Gastrocnemius medialis (tissue), 4 donors: ENCODE measurements around the gene SETD4. TPM values are rescaled to one million over a fixed set of nuclear protein-coding genes. Genes with fewer than 3 reads are reported as not detected.
A peak's percentile ranks its signal among the peaks of the same experiment; 100 is the strongest.

Source experiments
- ATAC-seq, 2 donors: fragments of 150-250 bp; one replicate each; pipeline ENCODE4 v1.9.1; 2016
- DNase-seq, 2 donors: peaks; one replicate each; pipeline ENCODE4 v3.0.0-alpha.2; 2019
- H3K27ac ChIP-seq, 4 donors: fragments of 200-600 bp; sonication (generic); 1 replicate in 1 of 4; 2 replicates in 3 of 4; pipeline ENCODE4 v1.5.1; 2016 to 2018; ENCODE audit warnings: mild to moderate bottlenecking in 2 of 4, moderate library complexity in 1 of 4
- H3K27me3 ChIP-seq, 3 donors: fragments of 200-600 bp; sonication (generic) in 2 of 3; 1 replicate in 1 of 3; 2 replicates in 2 of 3; pipeline versions ENCODE4 v1.5.1 to v1.6.0; 2016 to 2019; ENCODE audit warnings: mild to moderate bottlenecking in 1 of 3, moderate library complexity in 1 of 3
- H3K36me3 ChIP-seq, 2 donors: fragments of 200-600 bp; sonication (generic) in 1 of 2; one replicate each; pipeline ENCODE4 v1.5.1; 2017 to 2018
- H3K4me1 ChIP-seq, 2 donors: fragments of 200-600 bp; sonication (generic) in 1 of 2; one replicate each; pipeline ENCODE4 v1.5.1; 2016 to 2017; ENCODE audit warnings: mild to moderate bottlenecking in 2 of 2
- H3K4me3 ChIP-seq, 4 donors: fragments of 200-600 bp; sonication (generic) in 3 of 4; 1 replicate in 1 of 4; 2 replicates in 3 of 4; pipeline ENCODE4 v1.5.1; 2016 to 2019; ENCODE audit warnings: mild to moderate bottlenecking in 2 of 4
- H3K9me3 ChIP-seq, 3 donors: fragments of 200-600 bp; sonication (generic) in 2 of 3; 1 replicate in 1 of 3; 2 replicates in 2 of 3; pipeline ENCODE4 v1.5.1; 2016 to 2019
- POLR2A ChIP-seq, 2 donors: fragments of 450-650 bp; IDR thresholded peaks; one replicate each; pipeline ENCODE4 v1.6.1; 2017; ENCODE audit warnings: antibody characterized with exemption in 2 of 2, mild to moderate bottlenecking in 2 of 2, moderate library complexity in 2 of 2
- in situ Hi-C, 4 donors: fragments of 200-750 bp; cut with MboI; loops; one replicate each; pipeline versions ENCODE4 v1.15.0 to v1.8.0; 2017; ENCODE audit warnings: low sequenced_read_pairs in 4 of 4
- intact Hi-C: fragments of 100-400 bp; cut with DNase I; formaldehyde crosslinking; loops from one replicate; pipeline ENCODE4 v1.15.1; 2023; ENCODE audit warnings: low total_unique reads
- total RNA-seq, 4 donors: library from RNA; depleted of rRNA; stranded (reverse); fragments of >200 nt; gene quantifications; one replicate each; pipeline versions ENCODE4 v1.1.0 to v1.2.3, GENCODE V29; 2016
- TF ChIP-seq, protein P1 (sequence below), 5 experiments: fragments of 450-650 bp in 3 of 5; fragments of 200-600 bp in 2 of 5; sonication (generic) in 2 of 5; IDR thresholded peaks in 4 of 5; conservative IDR thresholded peaks in 1 of 5; 1 replicate in 4 of 5; 2 replicates in 1 of 5; pipeline ENCODE4 v1.5.1; 2016 to 2019; ENCODE audit warnings: antibody characterized with exemption in 5 of 5, mild to moderate bottlenecking in 3 of 5, moderate library complexity in 3 of 5

Gene SETD4
- total RNA-seq, 4 donors from 2014 or later, result 5.9 to 21.7 (median 16.7) TPM

- TF ChIP-seq, protein P1, sequence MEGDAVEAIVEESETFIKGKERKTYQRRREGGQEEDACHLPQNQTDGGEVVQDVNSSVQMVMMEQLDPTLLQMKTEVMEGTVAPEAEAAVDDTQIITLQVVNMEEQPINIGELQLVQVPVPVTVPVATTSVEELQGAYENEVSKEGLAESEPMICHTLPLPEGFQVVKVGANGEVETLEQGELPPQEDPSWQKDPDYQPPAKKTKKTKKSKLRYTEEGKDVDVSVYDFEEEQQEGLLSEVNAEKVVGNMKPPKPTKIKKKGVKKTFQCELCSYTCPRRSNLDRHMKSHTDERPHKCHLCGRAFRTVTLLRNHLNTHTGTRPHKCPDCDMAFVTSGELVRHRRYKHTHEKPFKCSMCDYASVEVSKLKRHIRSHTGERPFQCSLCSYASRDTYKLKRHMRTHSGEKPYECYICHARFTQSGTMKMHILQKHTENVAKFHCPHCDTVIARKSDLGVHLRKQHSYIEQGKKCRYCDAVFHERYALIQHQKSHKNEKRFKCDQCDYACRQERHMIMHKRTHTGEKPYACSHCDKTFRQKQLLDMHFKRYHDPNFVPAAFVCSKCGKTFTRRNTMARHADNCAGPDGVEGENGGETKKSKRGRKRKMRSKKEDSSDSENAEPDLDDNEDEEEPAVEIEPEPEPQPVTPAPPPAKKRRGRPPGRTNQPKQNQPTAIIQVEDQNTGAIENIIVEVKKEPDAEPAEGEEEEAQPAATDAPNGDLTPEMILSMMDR (IDR thresholded peaks at IDR 0.05 in 4 of 5, conservative IDR thresholded peaks at IDR 0.05 in 1 of 5), result no peak
- no peak for TF ChIP-seq POLR2A (IDR thresholded peaks at IDR 0.05)
These were observed 19.3 kb upstream of the SETD4 start for GRCh38 chr21:36079671-36080070.

GRCh38 chr21:36079010-36079649, 18.8 kb upstream of the SETD4 start:
- TF ChIP-seq POLR2A (IDR thresholded peaks at IDR 0.05), result no peak
- TF ChIP-seq, protein P1 (IDR thresholded peaks at IDR 0.05 in 4 of 5, conservative IDR thresholded peaks at IDR 0.05 in 1 of 5), result no peak
- Histone ChIP-seq H3K9me3 (no peaks in the 10 kb centered on the region), H3K27ac (peak overlapping the region in 1 of 4 donors; percentile 57), H3K36me3 (no peaks in the 10 kb centered on the region), H3K4me1 (no peaks in the 10 kb centered on the region), H3K27me3 (no peaks in the 10 kb centered on the region), H3K4me3 (no peak overlapping the region)
- DNase-seq (peak in 1 of 2 donors; percentile 55), ATAC-seq (peak; percentile 36 to 83)
- in situ Hi-C loops, result no loop called here
- intact Hi-C loops, result no loop called here

More at GRCh38 chr21:36079671-36080070, 19.3 kb upstream of the SETD4 start:
- in situ Hi-C loops, result no loop called here
- Histone ChIP-seq H3K4me1 (no peaks in the 10 kb centered on the region), H3K27ac (peak overlapping the region in 1 of 4 donors; percentile 57), H3K4me3 (no peak overlapping the region), H3K36me3 (no peaks in the 10 kb centered on the region), H3K9me3 (no peaks in the 10 kb centered on the region), H3K27me3 (no peaks in the 10 kb centered on the region)
- ATAC-seq, result no peak
- DNase-seq, result no peak
- intact Hi-C loops, result no loop called here

DNA sequence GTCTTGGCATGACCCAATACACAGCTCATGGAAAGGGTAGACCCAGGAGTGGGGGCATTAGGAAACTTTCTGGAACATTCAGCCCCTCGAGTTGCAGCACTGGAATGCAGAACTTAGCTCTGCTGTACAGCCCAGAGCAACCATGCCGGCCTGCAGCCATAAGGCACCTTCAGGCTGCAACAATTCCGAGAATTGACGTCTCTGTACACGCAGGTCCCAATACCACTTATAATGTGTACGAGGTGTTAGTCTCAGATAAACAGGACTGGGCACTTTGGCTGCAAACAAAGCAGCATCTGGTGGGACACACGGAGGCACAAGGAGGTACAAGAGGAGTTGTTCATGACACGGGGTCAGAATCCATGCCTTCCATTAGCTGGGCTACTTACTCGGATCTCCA, 17.4 kb upstream of the SETD4 start:
- H3K36me3 ChIP-seq, result peaks cover 0 to under 1% of the 10 kb centered on the region in 2 donors
- ATAC-seq (no peak), DNase-seq (no peak)
- peaks cover 6 to 8% of the 10 kb centered on the region in 2 donors for H3K4me1 ChIP-seq
- no peaks in the 10 kb centered on the region for H3K9me3 ChIP-seq
- TF ChIP-seq, protein P1 (IDR thresholded peaks at IDR 0.05 in 4 of 5, conservative IDR thresholded peaks at IDR 0.05 in 1 of 5), result no peak
- TF ChIP-seq POLR2A (IDR thresholded peaks at IDR 0.05), result no peak
- intact Hi-C loops (no loop called here), in situ Hi-C loops (no loop called here)
- no peaks in the 10 kb centered on the region for H3K27me3 ChIP-seq
- no peak overlapping the region for H3K27ac ChIP-seq
- H3K4me3 ChIP-seq, result no peak overlapping the region

DNA sequence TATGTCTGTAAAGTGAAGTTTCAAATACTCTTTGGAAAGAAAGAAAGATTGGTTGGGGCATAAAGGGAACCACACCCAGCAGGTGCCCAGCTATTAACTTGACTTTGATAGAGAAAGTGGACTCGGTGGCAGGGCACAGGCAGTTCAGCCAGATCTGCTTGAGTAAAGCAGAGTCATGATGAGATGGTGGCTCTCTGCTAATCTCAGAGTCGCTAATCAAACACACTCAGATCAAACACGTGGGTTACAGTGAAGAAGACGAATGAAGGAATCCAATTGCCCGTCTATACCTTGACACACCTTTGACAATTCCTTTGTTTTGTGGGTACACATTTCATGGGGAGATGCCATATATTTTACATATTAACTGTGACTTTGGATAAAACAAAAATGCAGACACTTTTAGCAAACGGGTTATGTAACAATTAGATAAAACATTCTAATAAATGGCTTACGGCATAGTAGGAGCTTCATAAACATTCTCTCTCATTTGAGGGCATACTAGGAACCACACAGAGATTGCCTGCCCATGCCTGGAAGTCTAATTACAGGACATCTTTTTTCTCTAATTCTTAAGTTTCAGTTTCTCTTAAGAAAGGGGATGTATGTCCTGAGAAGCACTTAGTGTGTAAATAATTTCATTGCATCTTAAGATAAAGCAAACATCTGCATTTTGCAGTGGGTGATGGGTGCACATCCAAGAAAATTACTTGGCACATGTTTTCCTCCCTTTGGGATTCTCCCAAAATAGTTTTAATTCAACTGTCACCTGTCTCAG, 16.7 kb upstream of the SETD4 start:
- no peak overlapping the region for H3K27ac ChIP-seq
- TF ChIP-seq, protein P1 (IDR thresholded peaks at IDR 0.05 in 4 of 5, conservative IDR thresholded peaks at IDR 0.05 in 1 of 5), result no peak
- no peak for TF ChIP-seq POLR2A (IDR thresholded peaks at IDR 0.05)

More for the DNA sequence above, 16.7 kb upstream of the SETD4 start:
- H3K36me3 ChIP-seq, result peaks cover 0 to 7% of the 10 kb centered on the region in 2 donors
- H3K4me3 ChIP-seq, result no peak overlapping the region
- no peaks in the 10 kb centered on the region for H3K27me3 ChIP-seq
- ATAC-seq (no peak), DNase-seq (no peak)
- intact Hi-C loops, result no loop called here
- in situ Hi-C loops, result no loop called here
- no peaks in the 10 kb centered on the region for H3K9me3 ChIP-seq
- H3K4me1 ChIP-seq, result peaks cover 12 to 13% of the 10 kb centered on the region in 2 donors
